HG03342 (cell line): ENCODE data around the gene ZNF385A.

Experiments used
- ATAC-seq: cut with Tn5 transposase; IDR thresholded peaks from one replicate; pipeline ENCODE4 v1.9.1; 2021; ENCODE audit warnings: mild to moderate bottlenecking, moderate library complexity; ENCODE audit not compliant: unreplicated experiment

Gene ZNF385A

GRCh38 chr12:54384591-54385041 is at the start of gene ZNF385A:
Gene ZNF385A (minus strand): TSS chr12:54384733. CDS start chr12:54384514, 219 bp downstream.
- peak; percentile 45 for ATAC-seq

- no peak for ATAC-seq
Measured at GRCh38 chr12:54432815-54433164, 48.3 kb upstream of the ZNF385A start.

GRCh38 chr12:54431911-54432814 is 47.6 kb upstream of the ZNF385A start:
- no peak for ATAC-seq

- ATAC-seq: no peak
Measured at GRCh38 chr12:54430471-54431069, 46.0 kb upstream of the ZNF385A start.

GRCh38 chr12:54429014-54429471 is 44.5 kb upstream of the ZNF385A start:
- no peak for ATAC-seq

- ATAC-seq: no peak
Measured at GRCh38 chr12:54428050-54429013, 43.8 kb upstream of the ZNF385A start.

GRCh38 chr12:54427106-54427505 is 42.6 kb upstream of the ZNF385A start:
- ATAC-seq: no peak

GRCh38 chr12:54426690-54427089 is 42.2 kb upstream of the ZNF385A start:
- no peak for ATAC-seq

GRCh38 chr12:54425702-54426101 is 41.2 kb upstream of the ZNF385A start:
- no peak for ATAC-seq

- ATAC-seq: no peak
Measured at GRCh38 chr12:54424224-54424623, 39.7 kb upstream of the ZNF385A start.

- ATAC-seq: no peak
Measured at GRCh38 chr12:54423816-54424150, 39.2 kb upstream of the ZNF385A start.

- ATAC-seq: no peak
Measured at GRCh38 chr12:54421879-54422250, 37.3 kb upstream of the ZNF385A start.

- ATAC-seq: no peak
Measured at GRCh38 chr12:54421175-54421878, 36.8 kb upstream of the ZNF385A start.

- ATAC-seq: no peak
Measured at GRCh38 chr12:54420766-54421144, 36.2 kb upstream of the ZNF385A start.

- no peak for ATAC-seq
Measured at GRCh38 chr12:54419088-54419887, 34.8 kb upstream of the ZNF385A start, which contains the start of gene ITGA5. Gene ITGA5 (minus strand): TSS chr12:54419266. CDS start chr12:54419198, 68 bp downstream.

- ATAC-seq: no peak
Measured at GRCh38 chr12:54418441-54419087, 34.0 kb upstream of the ZNF385A start.

- no peak for ATAC-seq
Measured at GRCh38 chr12:54417712-54418440, 33.3 kb upstream of the ZNF385A start.
